Activated CD8-positive, alpha-beta memory T cell treated with anti-CD3 and anti-CD28 coated beads, Interleukin-2, amount 50 U/mL, for 1 hour (primary cell): Measurements from ENCODE around the gene GFOD1.

Experiments
- DNase-seq: peaks from one replicate; pipeline ENCODE4 v3.0.0-alpha.2; 2020; ENCODE audit errors: extremely low read depth

The GFOD1 gene, protein sequence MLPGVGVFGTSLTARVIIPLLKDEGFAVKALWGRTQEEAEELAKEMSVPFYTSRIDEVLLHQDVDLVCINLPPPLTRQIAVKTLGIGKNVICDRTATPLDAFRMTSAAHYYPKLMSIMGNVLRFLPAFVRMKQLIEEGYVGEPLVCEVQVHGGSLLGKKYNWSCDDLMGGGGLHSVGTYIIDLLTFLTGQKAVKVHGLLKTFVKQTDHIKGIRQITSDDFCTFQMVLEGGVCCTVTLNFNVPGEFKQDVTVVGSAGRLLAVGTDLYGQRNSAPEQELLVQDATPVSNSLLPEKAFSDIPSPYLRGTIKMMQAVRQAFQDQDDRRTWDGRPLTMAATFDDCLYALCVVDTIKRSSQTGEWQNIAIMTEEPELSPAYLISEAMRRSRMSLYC

DNA sequence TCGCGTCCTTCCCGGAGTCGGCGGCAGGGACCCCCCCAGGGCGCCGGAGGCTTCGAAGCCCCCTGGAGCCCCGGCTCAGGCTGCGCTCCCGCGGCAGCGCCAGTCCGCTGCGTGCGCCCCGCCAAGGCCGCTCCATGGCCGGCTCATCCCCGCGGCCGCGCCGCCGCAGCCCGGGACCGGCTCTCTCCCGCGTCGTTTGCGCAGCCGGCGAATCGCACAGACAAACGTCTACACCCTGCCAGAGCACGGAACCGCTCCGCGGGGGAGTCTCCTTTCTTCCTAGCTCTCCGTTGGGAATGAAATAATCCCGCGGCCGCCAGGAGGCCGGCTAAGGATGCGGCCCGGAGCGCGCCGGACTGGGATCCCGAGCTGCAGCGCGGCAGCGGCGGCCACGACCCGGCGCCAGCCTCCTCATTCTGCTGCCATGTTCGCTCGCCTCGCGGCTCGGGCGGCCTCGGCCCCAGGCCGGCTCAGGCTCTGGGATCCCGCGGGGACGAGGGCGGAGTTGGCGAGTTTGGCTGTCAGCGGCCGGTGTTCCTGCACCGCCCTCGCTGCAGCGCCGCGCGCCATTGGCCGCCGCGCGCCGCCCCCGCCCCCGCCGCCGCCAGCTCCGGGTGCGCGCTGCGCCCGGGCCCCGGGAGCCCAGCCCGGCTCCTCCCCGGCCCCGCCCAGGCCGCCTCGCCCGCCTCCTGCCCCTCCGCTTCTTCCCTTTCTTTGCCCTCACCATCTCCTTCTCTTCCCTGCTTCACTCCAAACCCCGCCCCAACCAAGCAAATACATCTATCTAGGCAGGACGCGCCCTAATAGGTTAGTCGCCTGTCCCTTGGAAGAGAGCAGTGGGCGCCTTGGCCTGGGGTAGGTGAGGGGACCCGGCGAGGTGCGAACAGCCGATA is at the start of gene GFOD1:
GFOD1 (minus strand) TSS at position 479 of the 893 bp plus-strand sequence. CDS start 710 bp downstream, outside the sequence.
- no peak for DNase-seq

DNA sequence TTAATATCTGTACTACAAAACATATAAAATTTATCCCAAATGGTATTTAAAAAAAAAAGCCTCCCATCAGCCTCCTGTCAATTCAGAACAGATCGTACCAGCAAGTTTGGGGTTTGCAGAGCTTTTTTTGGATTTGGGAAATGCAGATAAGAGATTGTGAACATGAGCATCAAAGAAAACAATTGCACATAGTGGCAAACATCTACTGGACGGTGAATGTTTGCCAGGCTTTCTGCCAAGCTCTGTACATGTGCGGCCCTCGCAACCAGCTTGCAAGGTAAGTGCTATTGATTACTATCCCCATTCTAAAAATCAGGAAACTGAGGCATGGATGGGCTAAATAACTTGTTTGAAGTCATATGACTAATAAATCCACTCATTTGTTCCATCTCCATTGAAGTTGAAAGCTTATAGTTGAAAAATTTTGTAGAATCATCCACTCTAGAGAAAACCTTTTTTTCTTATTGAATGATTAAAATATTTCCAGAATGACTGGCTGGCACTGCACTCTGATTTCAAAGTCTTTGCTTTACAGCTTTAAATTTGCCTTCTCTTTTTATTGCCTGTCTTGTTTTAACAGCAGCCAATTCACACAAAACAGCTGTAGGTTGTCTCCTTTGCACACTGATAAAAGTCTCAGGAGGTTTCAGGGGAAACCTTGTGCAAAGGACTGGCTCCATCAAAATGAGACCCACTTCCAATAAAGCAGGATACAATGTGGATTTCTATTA is 49.6 kb upstream of the GFOD1 start:
- DNase-seq: no peak

DNA sequence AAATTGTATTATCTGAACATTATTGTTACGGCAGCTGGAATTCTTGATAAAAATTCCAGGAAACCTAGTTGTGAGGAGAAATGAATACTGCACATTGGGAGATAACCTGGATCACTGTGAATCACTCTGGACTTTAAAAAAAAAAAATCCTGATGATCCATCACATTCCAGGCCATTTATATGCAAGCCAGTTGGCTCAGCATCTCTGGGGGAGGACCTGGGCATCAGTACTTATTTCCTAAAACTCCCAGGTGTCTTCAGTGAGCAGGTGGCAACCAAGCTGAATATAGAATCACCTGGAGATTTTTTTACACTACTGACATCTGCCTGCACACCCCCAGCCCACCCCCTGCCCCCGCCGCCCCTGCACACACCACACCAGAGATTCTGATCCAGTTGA is 47.9 kb upstream of the GFOD1 start:
- DNase-seq: no peak

DNA sequence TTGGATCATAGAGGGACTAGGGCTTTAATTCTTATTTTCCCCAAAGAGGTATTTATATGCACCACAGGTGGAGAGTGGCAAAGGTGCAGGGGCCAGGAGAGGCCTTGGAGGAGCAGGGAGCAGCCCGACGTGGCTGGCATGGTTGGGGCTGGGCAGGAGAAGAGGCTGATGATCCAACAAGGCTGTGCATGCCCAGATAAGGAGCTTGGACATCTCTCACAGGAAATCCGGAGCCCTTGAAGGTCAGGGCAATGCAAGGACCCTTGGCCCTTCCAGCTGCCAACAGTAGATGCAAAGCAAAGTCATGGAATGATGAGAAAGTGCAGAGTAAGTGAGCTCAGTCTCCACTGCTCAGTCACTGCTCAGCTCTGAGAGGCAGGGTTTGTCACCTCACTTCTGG is 47.1 kb upstream of the GFOD1 start:
- no peak for DNase-seq

DNA sequence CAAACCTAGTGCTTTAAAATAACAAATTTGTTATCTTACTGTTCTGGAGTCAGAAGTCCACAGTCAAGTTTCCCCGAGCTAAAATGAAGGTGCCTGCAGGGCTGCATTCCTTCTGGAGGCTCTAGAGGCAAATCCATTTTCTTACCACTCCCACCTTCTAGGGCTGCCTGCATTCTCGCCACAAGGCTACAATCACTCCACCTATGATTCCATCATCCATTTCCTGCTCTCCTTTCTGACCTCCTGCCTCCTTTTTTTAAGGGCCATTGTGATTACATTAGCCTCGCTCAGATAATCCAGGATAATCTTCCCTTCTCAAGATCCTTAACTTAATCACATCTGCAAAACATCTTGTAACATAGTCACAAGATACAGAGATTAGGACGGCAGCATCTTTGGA is 44.6 kb upstream of the GFOD1 start:
- DNase-seq: no peak

DNA sequence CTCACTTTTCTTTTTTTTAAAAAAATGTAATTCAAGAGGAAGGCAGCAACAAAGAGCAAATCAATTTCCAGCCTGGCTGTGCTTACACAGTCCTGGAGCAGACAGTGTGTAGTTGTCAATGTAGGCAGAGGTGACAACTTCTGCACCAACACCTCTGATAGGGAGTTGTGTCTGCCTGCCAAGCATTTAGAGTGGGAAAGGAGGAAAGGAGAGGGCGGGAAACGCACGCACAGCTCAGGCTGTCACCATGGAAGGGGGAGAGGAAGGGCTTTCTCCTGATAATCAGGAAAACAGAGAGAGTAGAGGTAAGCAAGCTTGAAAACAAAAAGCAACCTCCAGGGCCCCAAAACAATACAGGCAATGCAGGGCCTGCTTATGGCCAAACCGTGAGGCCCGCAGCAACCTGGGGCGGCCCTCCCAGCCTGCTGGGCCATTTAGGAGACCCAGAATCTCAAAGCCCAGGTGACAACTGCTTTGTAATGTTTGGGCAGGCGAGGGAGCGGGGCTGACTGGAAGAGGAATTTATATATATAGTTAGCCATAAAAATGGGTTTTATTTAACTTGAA is 41.5 kb upstream of the GFOD1 start:
- DNase-seq: no peak

DNA sequence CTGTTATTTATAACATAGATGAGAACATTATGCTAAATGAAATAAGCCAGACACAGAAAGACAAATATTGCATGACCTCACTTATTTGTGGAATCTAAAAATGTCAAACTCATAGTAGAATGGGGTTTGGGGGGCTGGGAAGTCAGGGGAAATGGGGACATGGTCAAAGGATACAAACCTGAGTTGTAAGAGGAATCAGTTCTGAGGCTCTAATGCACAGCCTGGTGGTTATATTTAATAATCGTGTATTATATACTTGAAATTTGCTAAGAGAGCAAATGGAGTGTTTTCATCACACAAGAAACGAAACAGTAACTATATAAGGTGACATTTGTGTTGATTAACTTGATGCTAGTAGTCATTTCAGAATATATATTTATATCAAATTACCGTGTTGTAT is 40.8 kb upstream of the GFOD1 start:
- DNase-seq: no peak

DNA sequence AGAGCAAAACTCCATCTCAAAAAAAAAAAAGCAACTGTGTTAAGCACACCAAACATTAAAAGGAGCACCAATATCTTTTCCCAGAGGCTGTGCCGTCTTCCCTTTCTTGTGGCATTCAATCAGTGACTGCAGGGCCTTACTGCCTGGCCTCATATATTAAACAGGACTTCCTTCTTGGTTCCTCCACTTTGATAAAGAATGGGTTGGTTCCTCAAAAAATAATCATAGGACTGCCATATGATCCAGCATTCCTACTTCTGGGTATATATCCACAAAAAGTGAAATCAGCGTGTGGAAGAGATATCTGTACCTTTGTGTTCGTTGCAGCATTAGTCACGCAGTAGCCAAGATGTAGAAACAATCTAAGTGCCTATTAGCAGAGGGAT is 40.3 kb upstream of the GFOD1 start:
- no peak for DNase-seq

DNA sequence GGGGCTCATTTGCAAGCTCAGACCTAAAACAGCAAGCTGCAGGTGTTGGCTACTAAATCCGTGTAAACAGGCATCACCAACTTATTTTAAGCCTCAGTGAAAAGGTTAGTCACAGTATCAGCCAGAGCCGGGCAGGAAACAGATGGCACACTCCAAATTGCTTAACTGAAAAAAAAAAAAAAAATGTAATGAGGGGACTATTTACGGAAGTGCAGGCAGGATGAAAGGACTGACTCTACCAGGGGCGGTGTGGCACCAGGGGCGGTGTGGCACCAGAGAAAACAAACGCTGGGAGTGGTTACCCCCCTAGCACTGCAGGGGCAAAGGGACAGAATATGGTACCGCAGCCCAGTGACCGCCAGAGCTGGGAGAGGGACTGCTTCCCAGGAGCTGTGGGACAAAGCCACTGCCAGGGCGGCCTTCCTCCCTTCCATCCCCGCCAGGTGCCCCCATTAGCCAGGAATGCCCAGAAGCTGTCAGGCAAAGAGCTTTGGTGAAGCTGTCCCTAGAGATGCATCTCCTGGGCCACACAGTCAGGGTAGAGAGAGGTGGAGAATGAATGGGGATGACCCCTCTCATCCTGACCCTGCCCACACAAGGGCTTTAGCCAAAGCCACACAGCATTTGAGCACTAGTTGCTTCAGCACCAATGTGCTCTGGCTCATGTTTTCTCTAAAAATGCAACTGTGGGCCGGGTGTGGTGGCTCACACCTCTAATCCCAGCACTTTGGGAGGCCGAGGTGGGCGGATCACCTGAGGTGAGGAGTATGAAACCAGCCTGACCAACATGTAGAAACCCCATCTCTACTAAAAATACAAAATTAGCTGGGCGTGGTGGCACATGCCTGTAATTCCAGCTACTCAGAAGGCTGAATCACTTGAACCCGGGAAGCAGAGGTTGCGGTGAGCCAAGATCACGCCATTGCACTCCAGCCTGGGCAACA is 39.6 kb upstream of the GFOD1 start:
- no peak for DNase-seq

DNA sequence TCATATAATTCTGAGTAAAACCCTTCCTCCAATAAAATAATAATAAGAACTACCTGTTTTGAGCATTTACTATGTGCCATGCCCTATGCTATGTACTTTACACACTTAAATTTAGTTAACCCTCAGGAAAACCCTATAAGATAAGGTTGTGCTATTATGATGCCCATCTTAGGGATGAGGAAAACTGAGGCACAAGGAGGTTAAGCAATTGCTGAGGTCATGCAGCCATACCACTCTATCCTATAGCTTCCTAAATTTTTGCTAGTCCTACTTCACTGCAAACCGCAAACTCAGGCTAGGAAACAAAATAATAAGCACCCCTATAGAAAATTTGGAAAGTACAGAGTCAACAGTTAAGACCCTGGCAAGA is 38.9 kb upstream of the GFOD1 start:
- no peak for DNase-seq

DNA sequence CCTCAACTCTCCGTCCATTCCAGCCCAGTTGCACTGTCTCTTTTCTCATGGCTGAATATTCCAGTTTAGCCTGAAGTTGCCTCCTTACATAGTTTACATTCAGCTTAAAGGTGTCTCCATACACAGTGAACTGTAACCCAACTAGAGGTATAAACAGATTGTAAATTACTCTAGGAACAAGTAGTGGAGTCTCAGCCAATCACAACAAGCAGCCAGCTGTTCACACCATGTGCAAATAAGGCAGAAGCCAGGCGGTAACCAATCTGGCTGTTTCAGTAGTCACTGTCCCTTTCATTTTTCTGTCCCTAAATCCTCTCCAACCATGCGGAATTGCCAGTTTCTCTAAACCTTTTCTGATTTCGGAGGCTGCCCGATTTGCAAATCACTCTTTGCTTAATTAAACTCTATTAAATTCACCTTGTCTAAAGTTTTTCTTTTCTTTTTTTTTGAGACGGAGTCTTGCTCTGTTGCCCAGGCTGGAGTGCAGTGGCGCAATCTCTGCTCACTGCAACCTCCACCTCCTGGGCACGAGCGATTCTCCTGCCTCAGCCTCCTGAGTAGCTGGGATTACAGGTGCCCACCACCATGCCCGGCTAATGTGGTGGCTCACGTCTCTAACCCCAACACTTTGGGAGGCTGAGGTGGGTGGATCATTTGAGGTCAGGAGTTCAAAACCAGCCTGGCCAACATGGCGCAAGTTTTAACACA is 37.6 kb upstream of the GFOD1 start:
- no peak for DNase-seq

DNA sequence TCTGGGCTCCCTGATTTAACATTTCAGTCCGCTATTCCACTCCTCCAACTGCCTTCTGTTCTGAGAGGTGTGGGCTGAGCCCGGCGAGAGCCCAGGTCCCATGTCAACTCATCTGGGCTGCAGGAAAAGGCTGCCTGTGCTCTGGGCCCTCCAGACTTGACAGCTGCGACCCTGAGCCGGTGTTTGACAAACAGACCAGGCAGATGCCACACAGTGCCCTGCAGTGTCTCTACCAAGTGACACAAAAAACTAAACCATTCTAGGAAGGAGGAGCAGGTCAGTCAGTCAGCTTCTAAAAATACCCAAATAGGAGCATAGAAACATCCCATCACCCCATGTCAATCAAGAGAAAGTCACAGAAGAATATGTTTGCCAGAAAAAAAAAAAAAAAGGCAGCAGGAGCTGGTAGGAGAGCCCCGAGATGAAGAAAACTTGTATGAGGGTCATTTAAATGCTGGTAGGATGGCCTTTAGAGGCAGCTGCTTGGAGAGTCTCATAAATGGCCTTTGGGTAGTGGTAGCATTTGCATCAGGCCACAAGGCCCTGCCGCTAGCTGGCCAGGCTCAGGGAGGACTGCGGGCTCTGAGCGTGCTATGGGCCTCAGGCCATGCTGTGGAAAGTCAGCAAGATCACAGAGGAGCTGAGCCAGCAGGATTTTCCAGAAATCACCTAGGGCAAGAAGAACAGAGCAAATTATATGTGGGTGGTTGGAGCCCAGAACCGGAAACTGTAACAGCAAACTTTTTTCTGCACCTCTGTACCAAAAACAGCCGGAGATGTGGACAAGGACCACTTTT is 36.6 kb upstream of the GFOD1 start:
- DNase-seq: no peak

DNA sequence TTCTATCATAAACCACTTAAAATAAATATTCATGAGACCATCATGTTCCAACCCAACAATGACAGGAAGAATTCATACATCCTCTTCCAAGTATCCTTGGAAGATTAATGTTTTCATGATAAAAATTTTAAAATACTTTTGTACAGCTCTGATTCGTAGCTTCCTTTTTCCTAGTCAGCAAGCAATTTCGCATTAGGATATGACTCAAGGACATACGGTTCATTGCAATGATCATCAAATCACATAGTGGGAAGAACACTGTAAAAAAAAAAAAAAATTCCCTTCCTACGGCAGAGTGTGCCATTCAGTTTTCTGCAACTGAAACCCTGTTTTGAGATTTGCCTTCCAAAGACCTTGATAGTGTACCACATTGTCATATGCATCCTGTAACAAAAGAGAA is 35.3 kb upstream of the GFOD1 start:
- no peak for DNase-seq

DNA sequence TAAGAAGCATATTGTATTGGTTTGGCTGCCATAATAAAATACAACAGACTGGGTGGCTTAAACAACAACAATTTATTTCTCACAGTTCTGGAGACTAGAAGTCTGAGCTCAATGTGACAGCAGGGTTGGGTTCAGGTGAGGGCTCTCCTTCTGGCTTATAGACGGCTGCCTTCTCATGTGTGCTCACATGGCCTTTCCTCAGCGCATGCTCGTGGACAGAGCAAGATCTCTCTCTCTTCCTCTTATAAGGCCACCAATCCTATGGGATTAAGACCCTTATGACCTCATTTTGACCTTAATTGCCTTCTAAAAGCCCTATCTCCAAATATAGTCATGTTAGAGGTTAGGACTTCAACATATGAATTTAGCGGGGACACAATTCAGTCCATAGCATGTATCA is 32.4 kb upstream of the GFOD1 start:
- no peak for DNase-seq

DNA sequence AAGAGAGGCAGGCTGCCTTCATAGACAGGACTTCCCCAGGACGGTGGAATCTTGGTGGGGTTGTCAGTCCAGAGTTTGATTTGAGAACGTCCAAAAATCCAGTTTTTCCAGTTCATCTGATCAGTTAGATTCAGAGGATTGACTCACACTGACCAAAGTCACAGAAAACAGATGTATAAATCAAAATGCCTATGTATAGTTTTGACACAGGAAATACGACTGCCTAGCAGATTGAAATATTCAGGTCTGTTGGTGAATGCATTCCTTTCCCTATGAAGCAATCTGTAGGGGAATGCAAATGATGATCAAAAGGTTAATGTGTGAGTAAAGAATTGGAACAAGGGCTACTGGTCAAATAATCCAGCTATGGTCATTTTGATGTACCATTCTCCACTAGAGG is 29.7 kb upstream of the GFOD1 start:
- no peak for DNase-seq

DNA sequence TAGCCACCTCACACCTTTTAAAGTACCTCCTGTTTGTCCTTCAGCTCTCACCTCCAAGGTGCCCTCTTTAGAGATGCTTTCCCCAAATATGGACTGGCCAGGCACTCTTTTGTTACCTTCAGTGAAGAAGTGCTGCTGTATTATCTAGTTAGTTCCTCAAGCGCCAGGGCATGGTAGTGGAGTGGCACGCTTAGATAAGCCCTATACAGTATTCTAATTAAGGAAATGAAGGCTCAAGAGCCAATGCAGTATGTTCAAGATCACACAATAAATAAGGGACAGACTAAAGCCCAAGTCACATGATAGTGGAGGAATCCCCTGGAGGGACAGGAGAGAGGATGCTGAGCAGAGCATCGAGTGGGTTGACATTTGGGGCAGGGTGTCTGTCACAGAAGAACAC is 28.5 kb upstream of the GFOD1 start:
- DNase-seq: no peak

DNA sequence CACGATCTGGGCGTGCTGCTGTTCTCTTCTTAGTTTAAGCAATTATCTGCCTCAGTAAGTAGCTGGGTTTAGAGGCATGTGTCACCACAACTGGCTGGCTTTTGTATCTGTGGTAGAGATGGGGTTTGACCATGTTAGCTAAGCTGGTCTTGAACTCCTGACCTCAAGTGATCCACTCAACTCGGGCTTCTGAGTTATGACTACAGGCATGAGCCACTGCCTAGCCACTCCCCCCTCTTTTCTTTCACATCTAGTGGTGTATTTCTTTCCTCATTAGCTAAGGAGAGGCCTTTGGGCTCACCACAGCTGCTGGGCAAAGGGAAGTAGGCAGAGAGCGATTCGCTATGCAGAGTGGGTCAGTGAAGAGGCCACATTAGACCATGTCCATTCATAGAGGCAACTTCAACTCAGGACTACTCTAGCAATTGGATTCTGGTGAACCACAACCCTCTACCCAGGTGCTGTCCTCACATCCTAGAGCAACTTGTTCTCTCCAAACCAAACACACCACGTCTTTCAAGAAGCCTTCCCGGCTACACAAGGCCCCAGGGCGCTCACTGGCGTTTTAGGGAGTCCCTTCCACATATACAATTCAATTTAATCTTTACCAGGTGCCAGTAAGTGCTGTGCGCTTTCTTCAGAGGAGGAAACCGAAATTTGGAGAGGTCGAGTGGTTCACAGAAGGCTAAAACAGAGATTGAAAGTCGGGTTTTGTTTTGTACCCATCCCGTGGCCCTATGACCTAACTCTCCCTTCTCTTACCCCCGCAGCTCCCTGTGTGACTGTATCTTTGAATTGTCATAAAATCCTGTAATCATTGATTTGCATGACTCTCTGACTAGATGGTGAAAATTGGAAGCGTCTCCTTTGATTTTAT is 26.5 kb upstream of the GFOD1 start:
- DNase-seq: no peak

DNA sequence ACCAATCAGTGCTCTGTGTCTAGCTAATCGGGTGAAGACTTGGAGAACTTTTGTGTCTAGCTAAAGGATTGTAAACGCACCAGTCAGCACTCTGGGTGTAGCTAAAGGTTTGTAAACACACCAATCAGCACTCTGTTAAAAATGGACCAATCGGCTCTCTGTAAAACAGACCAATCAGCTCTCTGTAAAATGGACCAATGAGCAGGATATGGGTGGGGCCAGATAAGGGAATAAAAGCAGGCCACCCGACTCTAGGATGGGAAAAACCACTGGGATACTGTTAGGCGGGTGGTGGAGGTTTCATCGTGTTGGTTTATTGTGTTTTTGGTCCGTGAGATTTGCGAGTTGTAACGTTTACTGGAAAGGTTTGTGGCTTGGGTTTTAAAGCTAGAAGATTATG is 25.5 kb upstream of the GFOD1 start:
- DNase-seq: no peak
